Ishikawa (cell line): ENCODE measurements around the gene LAMTOR3.

Experiments
- CEBPB ChIP-seq: IDR thresholded peaks from 2 replicates; pipeline ENCODE4 v1.6.1; 2012
- ZBTB7A ChIP-seq: IDR thresholded peaks from 2 replicates; pipeline ENCODE4 v1.6.1; 2012; ENCODE audit warnings: low read depth

GRCh38 chr4:99917575-99917974, 23.3 kb upstream of the LAMTOR3 start:
- no peak for TF ChIP-seq ZBTB7A
- no peak for TF ChIP-seq CEBPB
